HG03565 (cell line): ENCODE results near the gene YIPF2.
"Not testable (repeated sequence)": the region's sequence is repeated elsewhere in the genome, so short reads cannot be mapped to it uniquely, and the experiment has no call there.

Experiments
- ATAC-seq: cut with Tn5 transposase; IDR thresholded peaks from one replicate; pipeline ENCODE4 v1.9.1; 2021; ENCODE audit warnings: mild to moderate bottlenecking, moderate library complexity; ENCODE audit not compliant: unreplicated experiment

YIPF2 gene

DNA sequence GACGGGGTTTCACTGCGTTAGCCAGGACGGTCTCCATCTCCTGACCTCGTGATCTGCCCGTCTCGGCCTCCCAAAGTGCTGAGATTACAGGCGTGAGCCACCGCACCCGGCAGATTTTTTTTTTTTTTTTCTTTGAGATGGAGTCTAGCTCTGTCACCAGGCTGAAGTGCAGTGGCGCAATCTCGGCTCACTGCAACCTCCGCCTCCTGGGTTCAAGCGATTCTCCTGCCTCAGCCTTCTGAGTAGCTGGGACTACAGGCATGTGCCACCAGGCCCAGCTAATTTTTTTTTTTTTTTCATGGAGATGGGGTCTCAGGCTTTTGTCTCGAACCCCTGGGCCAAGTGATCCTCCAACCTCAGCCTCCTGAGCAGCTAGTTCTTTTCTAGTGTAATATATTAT is 13.2 kb upstream of the YIPF2 start:
- ATAC-seq, result not testable (repeated sequence)

DNA sequence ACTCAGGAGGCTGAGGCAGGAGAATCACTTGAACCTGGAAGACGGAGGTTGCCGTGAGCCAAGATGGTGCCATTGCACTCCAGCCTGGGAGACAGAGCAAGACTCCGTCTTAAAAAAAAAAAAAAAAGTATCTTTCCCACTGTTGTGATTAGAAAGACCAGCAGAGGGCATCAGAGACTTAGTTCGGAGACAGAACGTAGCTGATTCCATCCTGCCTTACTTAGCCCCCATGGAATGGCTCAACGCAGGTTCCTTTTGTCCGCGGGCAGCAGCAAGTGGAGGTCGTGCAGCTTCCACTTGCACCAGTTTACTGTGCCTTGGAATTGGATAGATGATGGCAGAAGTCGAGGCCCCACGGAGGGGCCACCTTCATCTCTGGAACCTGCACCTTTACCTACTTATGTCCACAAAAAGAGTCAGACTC is 8.2 kb upstream of the YIPF2 start:
- ATAC-seq, result no peak

DNA sequence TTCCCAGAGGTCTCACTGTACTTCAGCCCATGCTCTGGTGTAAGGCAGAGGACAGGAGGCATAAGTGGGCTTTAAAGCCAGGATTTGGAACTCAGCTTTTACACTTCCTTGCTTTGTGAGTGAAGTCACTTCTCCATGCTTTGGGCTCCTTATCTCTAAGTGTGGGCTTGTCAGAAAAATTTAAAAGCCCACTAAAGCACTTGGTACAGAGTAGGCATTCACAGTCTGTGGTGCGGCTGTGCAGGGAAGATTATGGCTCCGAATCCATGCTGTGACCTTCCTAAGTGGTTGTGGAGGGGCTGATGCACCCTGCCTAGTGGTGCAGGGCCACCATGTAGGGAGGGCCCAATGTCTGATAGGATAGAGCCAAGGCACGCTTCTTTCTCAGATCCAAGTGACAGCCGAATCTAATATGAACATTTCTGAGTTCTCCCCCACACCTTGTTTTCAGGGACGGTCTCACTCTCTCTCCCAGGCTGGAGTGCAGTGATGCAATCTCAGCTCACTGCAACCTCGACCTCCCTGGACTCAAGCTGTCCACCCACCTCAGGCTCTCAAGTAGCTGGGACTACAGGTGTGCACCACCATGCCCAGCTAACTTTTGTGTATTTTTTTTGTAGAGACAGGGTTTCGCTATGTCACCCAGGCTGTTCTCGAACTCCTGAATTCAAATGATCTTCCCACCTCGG is 7.1 kb upstream of the YIPF2 start:
- no peak for ATAC-seq

DNA sequence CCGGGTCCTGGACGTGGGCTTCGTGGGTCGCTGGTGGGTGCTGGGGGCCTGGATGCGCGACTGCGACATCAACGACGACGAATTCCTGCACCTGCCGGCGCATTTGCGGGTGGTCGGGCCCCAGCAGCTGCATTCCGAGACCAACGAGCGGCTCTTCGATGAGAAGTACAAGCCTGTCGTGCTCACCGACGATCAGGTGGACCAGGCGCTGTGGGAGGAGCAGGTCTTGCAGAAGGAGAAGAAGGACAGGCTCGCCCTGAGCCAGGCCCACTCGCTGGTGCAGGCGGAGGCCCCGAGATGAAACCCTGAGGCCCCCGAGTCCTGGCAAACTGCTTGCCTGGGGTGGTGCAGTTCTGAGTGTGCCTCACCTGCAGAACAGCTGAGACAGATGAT is 959 bp upstream of the YIPF2 start:
- ATAC-seq, result no peak

DNA sequence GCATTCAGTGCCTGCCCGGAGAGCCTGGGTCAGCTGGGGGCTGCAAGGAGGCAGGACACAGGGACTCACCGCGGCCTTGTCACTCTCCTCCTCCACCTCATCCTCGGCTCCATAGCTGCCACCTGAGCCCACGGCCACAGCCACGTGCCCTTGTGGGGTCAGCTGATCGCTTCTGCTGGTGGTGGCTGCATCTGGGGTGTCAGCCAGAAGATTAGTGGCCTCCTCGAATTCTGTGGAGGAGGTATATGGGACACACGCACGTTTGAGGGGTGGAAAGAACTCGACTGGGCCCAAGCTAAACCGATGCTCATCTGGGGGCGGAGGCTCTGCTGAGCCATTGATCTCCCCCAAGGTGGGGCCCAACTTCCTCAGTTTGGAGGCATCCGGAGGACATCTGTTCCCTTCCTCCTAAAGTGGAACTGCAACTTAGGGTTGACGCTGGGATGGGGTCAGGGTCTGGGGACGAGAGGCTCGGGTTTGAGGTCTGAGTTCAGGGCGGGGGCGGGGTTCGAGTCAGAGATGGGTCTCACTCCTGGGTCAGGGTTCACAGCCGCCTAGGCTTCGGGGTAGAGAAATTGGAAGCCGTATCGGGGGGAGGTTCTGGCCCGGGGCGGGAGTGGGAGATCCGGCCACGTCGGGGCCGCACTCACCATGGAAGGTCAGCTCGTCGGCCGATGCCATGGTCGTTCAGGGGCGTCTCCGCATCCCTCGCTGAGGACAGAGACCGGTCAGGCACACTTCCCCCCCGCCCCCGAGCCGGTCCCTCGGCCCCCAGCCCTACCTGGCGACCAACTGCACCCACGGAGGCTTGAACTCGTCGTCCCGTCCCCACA is 493 bp downstream of the YIPF2 start:
- no peak for ATAC-seq

DNA sequence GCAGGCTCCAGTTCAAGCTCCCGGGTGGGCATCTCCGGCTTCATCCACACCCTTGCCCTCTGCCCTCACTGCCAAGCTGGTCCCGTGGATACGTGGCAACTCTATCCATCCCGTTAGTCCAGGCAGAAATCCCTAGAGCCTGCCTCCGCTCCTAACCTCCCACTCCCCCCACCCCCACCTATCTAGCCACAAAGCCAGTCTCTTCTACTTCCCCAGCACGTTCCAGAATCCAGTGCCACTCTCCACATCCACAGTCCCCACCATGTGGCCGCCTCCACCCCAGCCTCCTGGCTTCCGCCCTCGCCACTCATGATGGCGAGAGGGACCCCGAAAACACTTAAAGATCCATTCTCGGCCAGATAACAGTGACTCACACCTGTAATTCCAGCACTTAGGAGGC is 3.8 kb downstream of the YIPF2 start:
- ATAC-seq, result no peak

DNA sequence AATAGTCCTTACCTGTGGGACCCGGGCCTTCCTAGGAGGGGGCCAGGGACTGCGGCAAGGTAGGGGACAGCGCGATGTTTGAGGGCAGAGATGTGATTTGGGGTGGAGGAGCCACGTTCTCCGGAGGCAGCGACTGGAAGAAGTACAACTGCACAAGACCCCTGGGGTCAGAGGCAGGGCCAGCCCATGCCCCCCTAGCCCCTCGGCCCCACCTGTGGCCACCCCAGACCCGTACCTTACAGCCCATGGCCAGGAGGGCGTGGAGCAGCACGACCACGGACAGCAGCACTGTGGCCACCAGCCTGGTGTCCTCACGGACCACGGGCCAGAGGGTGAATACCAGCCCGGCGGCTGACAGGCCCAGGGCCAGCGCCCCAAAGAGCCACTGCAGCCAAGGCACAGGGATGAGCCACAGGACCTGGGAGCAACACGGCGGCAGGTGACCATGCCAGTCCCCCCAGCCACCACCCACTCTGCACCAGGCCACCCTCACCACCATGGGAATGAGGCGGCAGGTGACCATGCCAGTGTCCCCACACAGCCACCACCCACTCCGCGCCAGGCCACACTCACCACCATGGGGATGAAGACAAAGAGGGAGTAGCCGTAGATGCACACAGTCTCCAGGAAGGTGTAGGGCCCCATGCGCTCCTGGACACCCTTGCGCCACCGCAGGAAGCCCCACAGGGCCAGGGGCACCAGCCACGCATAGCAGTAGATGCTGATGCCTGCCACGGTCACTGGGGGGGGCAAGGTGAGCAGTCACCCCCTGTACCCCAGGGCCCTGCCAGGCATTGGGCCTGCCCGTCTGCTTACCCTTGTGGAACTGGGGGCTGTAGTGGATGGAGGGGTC is 5.0 kb downstream of the YIPF2 start:
- no peak for ATAC-seq

DNA sequence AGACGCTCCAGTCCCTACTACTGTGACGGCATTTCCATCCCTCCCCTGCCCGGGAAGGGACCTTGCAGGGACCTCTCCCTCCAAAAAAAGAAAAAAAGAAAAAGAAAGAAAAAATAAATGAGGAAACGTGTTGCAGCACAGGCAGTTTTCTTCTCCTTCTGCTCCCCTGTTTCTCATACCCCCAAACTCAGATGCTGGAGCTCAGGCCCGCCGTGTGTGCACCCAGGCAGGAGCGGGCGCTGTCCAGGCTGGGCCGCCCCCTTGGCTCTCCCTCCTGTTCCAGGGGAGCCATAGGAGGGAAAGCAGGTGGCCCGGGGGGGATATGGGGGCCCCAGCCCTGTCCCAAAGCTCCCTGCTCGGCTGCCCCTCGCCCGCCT is 5.8 kb downstream of the YIPF2 start:
- no peak for ATAC-seq

DNA sequence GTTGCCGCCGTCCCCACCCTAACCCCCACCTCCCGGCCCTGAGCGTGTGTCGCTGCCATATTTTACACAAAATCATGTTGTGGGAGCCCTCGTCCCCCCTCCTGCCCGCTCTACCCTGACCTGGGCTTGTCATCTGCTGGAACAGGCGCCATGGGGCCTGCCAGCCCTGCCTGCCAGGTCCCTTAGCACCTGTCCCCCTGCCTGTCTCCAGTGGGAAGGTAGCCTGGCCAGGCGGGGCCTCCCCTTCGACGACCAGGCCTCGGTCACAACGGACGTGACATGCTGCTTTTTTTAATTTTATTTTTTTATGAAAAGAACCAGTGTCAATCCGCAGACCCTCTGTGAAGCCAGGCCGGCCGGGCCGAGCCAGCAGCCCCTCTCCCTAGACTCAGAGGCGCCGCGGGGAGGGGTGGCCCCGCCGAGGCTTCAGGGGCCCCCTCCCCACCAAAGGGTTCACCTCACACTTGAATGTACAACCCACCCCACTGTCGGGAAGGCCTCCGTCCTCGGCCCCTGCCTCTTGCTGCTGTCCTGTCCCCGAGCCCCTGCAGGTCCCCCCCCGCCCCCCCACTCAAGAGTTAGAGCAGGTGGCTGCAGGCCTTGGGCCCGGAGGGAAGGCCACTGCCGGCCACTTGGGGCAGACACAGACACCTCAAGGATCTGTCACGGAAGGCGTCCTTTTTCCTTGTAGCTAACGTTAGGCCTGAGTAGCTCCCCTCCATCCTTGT is 6.4 kb downstream of the YIPF2 start:
- no peak for ATAC-seq

DNA sequence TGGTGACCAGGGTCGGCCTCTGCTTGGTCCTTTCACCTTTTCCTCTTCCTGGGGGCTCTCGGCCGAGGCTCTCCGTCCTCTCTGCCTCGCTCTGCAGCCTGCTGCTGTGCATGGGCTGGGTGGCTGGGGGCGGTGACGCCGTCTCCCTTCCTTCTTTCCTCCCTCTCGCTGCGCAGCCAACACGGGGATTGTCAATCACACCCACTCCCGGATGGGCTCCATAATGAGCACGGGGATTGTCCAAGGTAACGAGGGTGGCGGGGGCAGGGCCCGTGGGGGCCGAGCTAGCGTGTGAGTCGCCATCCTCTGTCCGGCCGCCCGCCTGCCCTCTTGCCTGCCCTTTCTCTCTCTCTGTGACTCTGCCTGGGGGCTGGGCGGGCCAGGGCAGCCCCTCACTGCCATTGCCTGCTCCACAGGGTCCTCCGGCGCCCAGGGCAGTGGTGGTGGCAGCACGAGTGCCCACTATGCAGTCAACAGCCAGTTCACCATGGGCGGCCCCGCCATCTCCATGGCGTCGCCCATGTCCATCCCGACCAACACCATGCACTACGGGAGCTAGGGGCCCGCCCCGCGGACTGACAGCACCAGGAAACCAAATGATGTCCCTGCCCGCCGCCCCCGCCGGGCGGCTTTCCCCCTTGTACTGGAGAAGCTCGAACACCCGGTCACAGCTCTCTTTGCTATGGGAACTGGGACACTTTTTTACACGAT is 7.1 kb downstream of the YIPF2 start:
- no peak for ATAC-seq

DNA sequence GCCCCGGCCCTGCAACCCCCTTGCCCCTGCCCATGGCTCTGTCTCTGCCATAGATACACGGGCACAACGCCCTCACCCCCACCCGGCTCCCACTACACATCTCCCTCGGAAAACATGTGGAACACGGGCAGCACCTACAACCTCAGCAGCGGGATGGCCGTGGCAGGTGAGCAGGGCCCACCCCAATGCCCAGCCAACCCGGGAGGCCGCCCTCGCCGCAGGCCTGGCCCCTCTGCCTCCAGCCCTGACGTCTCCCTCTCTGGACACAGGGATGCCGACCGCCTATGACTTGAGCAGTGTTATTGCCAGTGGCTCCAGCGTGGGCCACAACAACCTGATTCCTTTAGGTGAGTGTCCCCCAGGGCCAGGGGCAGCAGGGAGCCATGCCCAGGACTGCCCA is 7.7 kb downstream of the YIPF2 start:
- no peak for ATAC-seq

DNA sequence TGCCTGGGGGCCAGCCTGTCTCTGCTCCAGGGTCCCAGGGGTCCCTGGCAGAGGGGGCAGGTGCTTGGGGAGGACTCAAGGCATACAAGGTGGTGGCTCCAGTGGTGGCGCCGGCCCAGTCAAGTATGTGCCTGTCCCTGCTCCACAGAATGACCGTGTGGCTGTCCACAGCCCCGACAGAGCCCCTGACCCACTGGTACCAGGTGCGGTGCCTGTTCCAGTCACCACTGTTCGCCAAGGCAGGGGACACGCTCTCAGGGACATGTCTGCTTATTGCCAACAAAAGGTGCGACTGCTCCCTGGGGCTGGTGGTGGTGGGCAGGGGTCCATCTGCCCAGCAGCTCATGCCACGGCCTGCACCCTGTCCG is 8.2 kb downstream of the YIPF2 start:
- ATAC-seq, result no peak

DNA sequence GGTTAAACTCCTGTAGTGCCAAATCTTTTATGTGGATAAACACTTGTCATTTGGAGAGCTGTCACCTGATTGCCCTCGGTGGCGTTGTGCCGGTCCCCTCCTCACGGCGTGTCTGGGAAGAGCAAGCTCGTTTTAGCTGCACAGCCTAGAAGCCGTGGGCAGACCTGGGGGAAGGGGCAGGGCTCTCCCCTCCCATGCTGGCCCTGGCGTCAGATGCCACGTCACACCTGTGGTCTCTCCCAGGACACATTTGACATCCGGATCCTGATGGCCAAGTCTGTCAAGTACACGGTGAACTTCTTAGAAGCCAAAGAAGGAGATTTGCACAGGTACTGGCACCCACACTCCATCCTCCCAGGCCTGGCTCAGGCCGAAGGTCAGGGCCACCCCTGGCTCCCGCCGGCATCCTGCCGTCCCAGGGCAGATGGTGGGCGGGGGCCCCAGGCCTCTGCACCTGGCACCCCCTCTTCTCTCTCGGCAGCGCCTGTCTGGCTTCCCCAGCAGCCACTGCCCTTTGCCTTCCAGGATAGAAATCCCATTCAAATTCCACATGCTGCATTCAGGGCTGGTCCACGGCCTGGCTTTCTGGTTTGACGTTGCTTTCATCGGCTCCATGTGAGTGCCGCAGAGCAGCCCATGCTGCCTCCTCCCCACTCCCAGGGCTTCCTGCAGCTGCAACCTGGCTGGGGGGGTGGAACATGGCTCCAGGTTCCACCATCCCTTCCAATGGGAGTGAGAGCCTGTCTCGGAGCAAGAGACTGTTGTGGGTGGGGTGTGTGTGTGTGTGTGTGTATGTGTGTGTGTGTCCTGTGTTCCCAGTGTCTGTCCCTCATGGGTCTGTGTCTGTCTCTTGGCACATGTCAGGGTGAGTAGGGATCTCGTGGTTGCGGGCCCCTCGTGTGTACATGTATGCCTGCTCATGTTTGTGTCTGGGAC is 8.8 kb downstream of the YIPF2 start:
- ATAC-seq, result no peak

DNA sequence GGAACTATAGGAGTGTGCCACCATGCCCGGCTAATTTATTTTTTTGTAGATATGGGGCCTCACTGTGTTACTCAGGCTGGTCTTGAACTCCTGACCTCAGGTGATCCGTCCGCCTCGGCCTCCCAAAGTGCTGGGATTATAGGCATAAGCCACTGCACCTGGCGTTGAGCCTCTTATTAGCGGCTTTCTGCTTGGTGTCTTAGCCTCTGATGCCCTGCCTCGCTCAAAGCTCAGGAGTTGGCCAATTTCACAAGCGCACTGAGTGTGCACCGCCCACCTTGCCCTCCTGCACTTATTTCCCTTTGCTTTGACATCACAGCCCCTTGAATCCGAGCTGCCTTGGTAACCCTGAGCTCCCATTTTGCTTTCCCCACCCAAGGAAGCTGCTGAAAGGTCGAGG is 10.1 kb downstream of the YIPF2 start:
- ATAC-seq, result no peak

DNA sequence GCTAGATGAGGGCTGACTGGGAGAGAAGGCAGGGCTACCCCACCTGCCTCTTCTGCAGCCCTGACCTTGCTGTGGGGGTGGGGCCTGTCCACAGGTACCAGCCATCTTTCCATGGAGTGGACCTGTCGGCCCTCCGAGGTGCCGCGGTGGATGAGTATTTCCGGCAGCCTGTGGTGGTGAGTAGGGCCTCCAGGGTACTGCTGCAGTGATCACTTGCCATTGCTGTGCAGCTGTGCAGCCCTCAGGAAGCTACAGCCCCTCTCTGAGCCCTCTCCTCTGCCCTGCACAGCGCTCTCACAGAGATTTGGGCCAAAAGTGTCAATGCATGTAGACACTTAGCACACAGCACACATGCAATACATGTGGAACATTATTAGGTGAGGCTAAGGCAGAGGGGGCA is 11.8 kb downstream of the YIPF2 start:
- ATAC-seq, result no peak

DNA sequence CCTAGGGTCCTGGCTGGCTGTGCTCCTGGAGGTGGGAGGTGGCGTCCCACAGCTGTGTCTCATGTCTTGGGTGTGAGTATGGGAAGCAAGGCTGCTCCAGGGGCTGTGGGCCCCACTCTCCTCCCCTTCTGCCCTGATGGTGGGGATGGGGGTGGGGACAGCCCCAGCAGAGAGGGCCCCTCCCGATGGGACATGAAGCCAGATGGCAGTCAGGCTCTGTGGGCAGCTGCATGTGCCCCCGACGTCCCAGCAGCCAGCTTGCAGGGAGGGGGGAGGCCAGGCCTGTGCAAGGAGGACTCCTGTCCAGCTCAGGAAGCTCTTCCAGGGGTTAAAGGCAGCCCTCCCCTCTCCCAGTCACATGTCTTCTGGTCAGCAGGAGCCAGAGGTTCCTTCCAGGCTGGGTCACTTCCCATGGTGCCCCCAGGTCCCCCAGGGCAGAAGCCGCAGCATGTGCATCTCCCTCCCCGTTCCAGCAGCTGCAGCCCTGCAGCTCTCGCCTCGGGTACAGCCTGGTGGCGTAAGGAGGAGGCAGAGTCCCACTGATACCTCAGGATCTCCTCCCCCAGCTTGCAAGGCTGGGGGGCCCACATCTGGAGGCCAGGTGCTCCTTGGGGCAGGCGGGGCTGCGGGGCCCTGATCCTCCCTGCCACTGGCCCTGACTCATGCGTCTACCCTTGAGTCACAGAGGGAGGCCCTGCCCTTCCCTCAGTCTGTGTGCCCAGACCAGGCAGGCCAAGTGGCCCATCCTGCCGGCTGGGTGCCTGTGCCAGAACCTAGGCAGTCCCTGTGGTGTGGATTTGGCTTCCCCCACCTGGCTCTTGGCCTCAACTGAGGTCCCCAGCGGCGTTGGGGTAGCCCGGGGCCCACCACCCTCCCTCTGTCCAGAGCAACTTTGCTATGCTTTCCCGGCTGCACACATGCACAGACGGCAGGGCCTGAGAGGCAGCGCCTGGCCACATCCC is 13.0 kb downstream of the YIPF2 start:
- ATAC-seq, result no peak

DNA sequence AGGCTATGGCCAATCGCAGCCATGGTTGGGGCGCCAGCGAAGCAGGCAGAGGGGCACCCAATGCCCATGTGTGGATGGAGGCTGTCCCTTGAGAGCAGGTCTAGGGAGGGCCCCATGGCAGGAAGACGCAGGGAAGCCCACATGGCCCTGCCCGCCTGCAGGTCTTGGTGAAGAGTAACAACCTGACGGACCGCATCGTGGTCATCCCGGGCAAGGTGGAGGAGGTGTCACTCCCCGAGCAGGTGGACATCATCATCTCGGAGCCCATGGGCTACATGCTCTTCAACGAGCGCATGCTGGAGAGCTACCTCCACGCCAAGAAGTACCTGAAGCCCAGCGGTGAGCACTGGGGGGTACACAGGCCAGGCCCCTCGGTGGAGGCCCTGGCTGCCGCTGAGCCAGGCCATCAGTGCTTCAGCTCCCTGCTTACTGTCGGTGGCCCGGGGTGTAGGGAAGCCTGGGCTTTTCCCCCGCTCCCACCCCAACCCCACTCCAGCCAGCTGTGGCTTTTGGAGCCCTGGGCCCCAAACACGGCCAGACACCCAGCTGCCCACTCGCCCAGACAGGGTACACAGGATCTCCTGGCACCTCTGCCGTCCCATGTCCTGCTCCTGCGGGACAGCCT is 14.6 kb downstream of the YIPF2 start:
- no peak for ATAC-seq

DNA sequence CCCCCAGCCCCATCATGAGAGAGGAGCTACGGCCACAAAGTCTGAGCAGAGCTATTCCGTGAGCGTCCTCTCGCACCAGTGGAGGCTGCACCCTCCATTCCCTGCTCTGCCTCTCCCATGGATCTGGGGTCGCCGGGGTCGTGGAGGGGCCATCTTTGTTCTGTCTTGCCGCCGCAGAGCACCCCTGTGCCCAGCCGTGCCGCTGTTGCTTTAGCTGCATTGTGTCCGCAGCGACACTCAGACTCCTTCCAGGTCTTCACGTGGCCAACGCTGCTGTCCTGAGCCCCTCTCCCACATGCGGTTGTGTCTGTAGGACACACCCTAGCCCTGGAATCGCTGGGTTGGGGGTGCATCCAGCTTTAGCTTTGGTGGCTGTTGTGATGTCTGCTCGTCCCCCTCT is 15.8 kb downstream of the YIPF2 start:
- no peak for ATAC-seq
